Esophagus mucosa (tissue), 1 donor: ENCODE measurements around the gene INPP4B. TPM values are rescaled to one million over a fixed set of nuclear protein-coding genes. Genes with fewer than 3 reads are reported as not detected.
"Not testable (repeated sequence)": the region's sequence is repeated elsewhere in the genome, so short reads cannot be mapped to it uniquely, and the experiment has no call there.

Experiments
- ATAC-seq: fragments of 200-7000 bp; cut with Tn5 transposase; one replicate; pipeline ENCODE4 v1.9.1; 2020
- total RNA-seq: library from RNA; stranded (reverse); gene quantifications from one replicate; pipeline ENCODE4 v1.2.4, GENCODE V29; 2023
- donor health status: DM: yes; HTN: yes; CAD: no.

Gene INPP4B
- total RNA-seq, 1 donor from 2014 or later = 9.7 TPM

GRCh38 chr4:142406499-142406835 is 439.6 kb downstream of the INPP4B start:
- ATAC-seq = no peak

- ATAC-seq = peak; percentile 34
Observed at GRCh38 chr4:142405695-142406498, 440.2 kb downstream of the INPP4B start.

- peak; percentile 85 for ATAC-seq
Observed at GRCh38 chr4:142405021-142405694, 440.9 kb downstream of the INPP4B start.

- ATAC-seq = no peak
Observed at GRCh38 chr4:142404191-142404611, 441.9 kb downstream of the INPP4B start.

- ATAC-seq = no peak
Observed at GRCh38 chr4:142402900-142403299, 443.2 kb downstream of the INPP4B start.

GRCh38 chr4:142402156-142402555 is 443.9 kb downstream of the INPP4B start:
- ATAC-seq = no peak

GRCh38 chr4:142397364-142397991 is 448.6 kb downstream of the INPP4B start:
- ATAC-seq = not testable (repeated sequence)

GRCh38 chr4:142396279-142396678 is 449.8 kb downstream of the INPP4B start:
- ATAC-seq = no peak

GRCh38 chr4:142393127-142393526 is 453.0 kb downstream of the INPP4B start:
- ATAC-seq = no peak

- ATAC-seq = no peak
Observed at GRCh38 chr4:142386856-142387255, 459.2 kb downstream of the INPP4B start.

- no peak for ATAC-seq
Observed at GRCh38 chr4:142386449-142386848, 459.7 kb downstream of the INPP4B start.

- peak; percentile 68 for ATAC-seq
Observed at GRCh38 chr4:142383800-142384470, 462.2 kb downstream of the INPP4B start.

- ATAC-seq = no peak
Observed at GRCh38 chr4:142383354-142383753, 462.7 kb downstream of the INPP4B start.

- ATAC-seq = no peak
Observed at GRCh38 chr4:142380052-142380602, 466.0 kb downstream of the INPP4B start.

GRCh38 chr4:142379277-142380051 is 466.6 kb downstream of the INPP4B start:
- peak; percentile 41 for ATAC-seq

- ATAC-seq = no peak
Observed at GRCh38 chr4:142378179-142378578, 467.9 kb downstream of the INPP4B start.

- no peak for ATAC-seq
Observed at GRCh38 chr4:142377342-142378091, 468.6 kb downstream of the INPP4B start.

- no peak for ATAC-seq
Observed at GRCh38 chr4:142376204-142376603, 469.9 kb downstream of the INPP4B start.

GRCh38 chr4:142373610-142374009 is 472.5 kb downstream of the INPP4B start:
- no peak for ATAC-seq

- no peak for ATAC-seq
Observed at GRCh38 chr4:142372530-142373260, 473.4 kb downstream of the INPP4B start.
